Stimulated activated CD8-positive, alpha-beta memory T cell treated with anti-CD3 and anti-CD28 coated beads, Interleukin-7, amount 100 ng/mL, for 48 hours (primary cell): ENCODE results near the gene DRAM2.

ENCODE experiments used
- DNase-seq, 2 donors: peaks; one replicate each; pipeline ENCODE4 v3.0.0-alpha.2; 2020; ENCODE audit warnings: low read depth in 1 of 2; ENCODE audit errors: extremely low read depth in 1 of 2

The DRAM2 gene

GRCh38 chr1:111139956-111140679, at the start of gene DRAM2, which contains the start of gene CEPT1:
Gene DRAM2, minus strand, starts transcription at chr1:111140093. Its CDS starts 8,539 bp downstream, at chr1:111131554.
Gene CEPT1, plus strand, starts transcription at chr1:111140223. Its CDS starts 7,492 bp downstream, at chr1:111147715.
- peak; percentile 82 to 91 for DNase-seq

- DNase-seq: no peak
These were observed 44.8 kb upstream of the DRAM2 start for GRCh38 chr1:111184663-111185062.

GRCh38 chr1:111183308-111184069, 43.6 kb upstream of the DRAM2 start:
- DNase-seq: no peak

GRCh38 chr1:111182052-111182451, 42.2 kb upstream of the DRAM2 start:
- DNase-seq: no peak

- DNase-seq: no peak
These were observed 40.2 kb upstream of the DRAM2 start for GRCh38 chr1:111179968-111180533.

- DNase-seq: no peak
These were observed 36.8 kb upstream of the DRAM2 start for GRCh38 chr1:111176678-111177077.

GRCh38 chr1:111175349-111175748, 35.5 kb upstream of the DRAM2 start:
- no peak for DNase-seq

- DNase-seq: no peak
These were observed 34.2 kb upstream of the DRAM2 start for GRCh38 chr1:111174070-111174469.

- no peak for DNase-seq
These were observed 32.6 kb upstream of the DRAM2 start for GRCh38 chr1:111172463-111172862.

- no peak for DNase-seq
These were observed 24.3 kb upstream of the DRAM2 start for GRCh38 chr1:111164151-111164550.

GRCh38 chr1:111163363-111163762, 23.5 kb upstream of the DRAM2 start:
- DNase-seq: no peak

- DNase-seq: no peak
These were observed 22.6 kb upstream of the DRAM2 start for GRCh38 chr1:111162488-111162880.

- DNase-seq: no peak
These were observed 22.1 kb upstream of the DRAM2 start for GRCh38 chr1:111161843-111162487.

- DNase-seq: no peak
These were observed 17.5 kb upstream of the DRAM2 start for GRCh38 chr1:111157431-111157830.

- no peak for DNase-seq
These were observed 14.4 kb upstream of the DRAM2 start for GRCh38 chr1:111154021-111154999.

- no peak for DNase-seq
These were observed 11.9 kb upstream of the DRAM2 start for GRCh38 chr1:111151838-111152237.

- DNase-seq: no peak
These were observed 8.5 kb upstream of the DRAM2 start for GRCh38 chr1:111148376-111148881.

GRCh38 chr1:111147948-111148347, 8.1 kb upstream of the DRAM2 start:
- no peak for DNase-seq

GRCh38 chr1:111145963-111146768, 6.3 kb upstream of the DRAM2 start:
- DNase-seq: no peak
